HepG2 (cell line): ENCODE measurements around the gene MAP3K3. TPM values are rescaled to one million over a fixed set of nuclear protein-coding genes. Genes with fewer than 3 reads are reported as not detected.

ENCODE experiments used
- ELF3 ChIP-seq: IDR thresholded peaks from 2 replicates; pipeline ENCODE4 v1.6.1; 2016; ENCODE audit warnings: missing genetic modification reagents, missing compliant biosample characterization
- FOXJ3 ChIP-seq: sonication (generic); formaldehyde crosslinking; IDR thresholded peaks from 2 replicates; pipeline ENCODE4 v1.4.0; 2020; ENCODE audit warnings: missing genetic modification reagents, mild to moderate bottlenecking, borderline replicate concordance
- JUND ChIP-seq: sonication (generic); formaldehyde crosslinking; IDR thresholded peaks from 2 replicates; pipeline ENCODE4 v1.8.0; 2022; ENCODE audit warnings: mild to moderate bottlenecking, missing genetic modification reagents
- MIXL1 ChIP-seq: IDR thresholded peaks from 2 replicates; pipeline ENCODE4 v1.6.1; 2016
- NR2F1 ChIP-seq, 2 experiments: fragments of 450-650 bp in 1 of 2; formaldehyde crosslinking in 1 of 2; IDR thresholded peaks; 2 replicates each; pipeline versions ENCODE4 v1.5.0 to v1.6.1; 2016 to 2020; ENCODE audit warnings: mild to moderate bottlenecking in 1 of 2, missing compliant biosample characterization in 1 of 2, missing genetic modification reagents in 1 of 2, moderate library complexity in 1 of 2
- PAXIP1 ChIP-seq: sonication (generic); formaldehyde crosslinking; conservative IDR thresholded peaks from 2 replicates; pipeline ENCODE4 v1.4.0; 2020; ENCODE audit warnings: mild to moderate bottlenecking, missing genetic modification reagents, moderate library complexity
- PHF20 ChIP-seq: sonication (generic); formaldehyde crosslinking; IDR thresholded peaks from 2 replicates; pipeline ENCODE4 v1.5.0; 2020; ENCODE audit warnings: mild to moderate bottlenecking, missing genetic modification reagents
- SIX1 ChIP-seq: sonication (generic); formaldehyde crosslinking; IDR thresholded peaks from 2 replicates; pipeline ENCODE4 v1.4.0; 2020; ENCODE audit warnings: missing genetic modification reagents, borderline replicate concordance
- SP140L ChIP-seq: sonication (generic); formaldehyde crosslinking; IDR thresholded peaks from 2 replicates; pipeline ENCODE4 v1.4.0; 2020; ENCODE audit warnings: missing genetic modification reagents, borderline replicate concordance
- STAT6 ChIP-seq: sonication (generic); formaldehyde crosslinking; IDR thresholded peaks from 2 replicates; pipeline ENCODE4 v1.4.0; 2020; ENCODE audit warnings: missing genetic modification reagents, mild to moderate bottlenecking, borderline replicate concordance
- THYN1 ChIP-seq: sonication (generic); formaldehyde crosslinking; IDR thresholded peaks from 2 replicates; pipeline ENCODE4 v1.8.1; 2023; ENCODE audit warnings: low read depth, mild to moderate bottlenecking, moderate library complexity, missing genetic modification reagents, borderline replicate concordance
- ZNF230 ChIP-seq: sonication (generic); formaldehyde crosslinking; IDR thresholded peaks from 2 replicates; pipeline ENCODE4 v1.4.0; 2020; ENCODE audit warnings: mild to moderate bottlenecking, missing genetic modification reagents
- ZNF234 ChIP-seq: sonication (generic); formaldehyde crosslinking; conservative IDR thresholded peaks from 2 replicates; pipeline ENCODE4 v1.5.1; 2020; ENCODE audit warnings: mild to moderate bottlenecking, missing genetic modification reagents
- ZNF337 ChIP-seq: sonication (generic); formaldehyde crosslinking; IDR thresholded peaks from 2 replicates; pipeline ENCODE4 v1.5.1; 2020; ENCODE audit warnings: missing genetic modification reagents, low read depth, mild to moderate bottlenecking, borderline replicate concordance
- ZNF460 ChIP-seq: sonication (generic); formaldehyde crosslinking; IDR thresholded peaks from 2 replicates; pipeline ENCODE4 v1.5.1; 2020; ENCODE audit warnings: missing genetic modification reagents, mild to moderate bottlenecking, borderline replicate concordance
- ZNF556 ChIP-seq: sonication (generic); formaldehyde crosslinking; IDR thresholded peaks from 2 replicates; pipeline ENCODE4 v1.4.0; 2020; ENCODE audit warnings: mild to moderate bottlenecking, missing genetic modification reagents, borderline replicate concordance
- ZNF816 ChIP-seq: sonication (generic); formaldehyde crosslinking; IDR thresholded peaks from 2 replicates; pipeline ENCODE4 v1.8.0; 2022; ENCODE audit warnings: missing genetic modification reagents, mild to moderate bottlenecking, borderline replicate concordance
- polyA plus RNA-seq, 8 experiments: library from polyadenylated mRNA; depleted of rRNA in 3 of 8; stranded (reverse) in 7 of 8; unstranded in 1 of 8; fragments of >200 nt; fragmentation: Illumina TruSeq in 4 of 8; extraction: Trizol in 4 of 8; gene quantifications; 2 replicates each; pipeline versions ENCODE4 v1.2.1 to v1.2.3, GENCODE V29; 2011 to 2016; ENCODE audit warnings: low read depth in 4 of 8, missing spikeins in 1 of 8, mixed read lengths in 1 of 8; ENCODE audit not compliant: insufficient read depth in 1 of 8
- total RNA-seq, 5 experiments: library from RNA; depleted of rRNA; stranded (reverse); fragments of >200 nt; fragmentation: Illumina TruSeq; extraction: Trizol; gene quantifications; 2 replicates each; pipeline ENCODE4 v1.2.3, GENCODE V29; 2016; ENCODE audit warnings: low read depth in 1 of 5
- TF ChIP-seq, protein P1 (sequence below): sonication (generic); formaldehyde crosslinking; conservative IDR thresholded peaks from 2 replicates; pipeline ENCODE4 v1.8.1; 2023; ENCODE audit warnings: missing genetic modification reagents
- TF ChIP-seq, protein P2 (sequence below): sonication (generic); formaldehyde crosslinking; IDR thresholded peaks from 2 replicates; pipeline ENCODE4 v1.5.1; 2020; ENCODE audit warnings: mild to moderate bottlenecking, missing genetic modification reagents, borderline replicate concordance
- TF ChIP-seq, protein P3 (sequence below): IDR thresholded peaks from 2 replicates; pipeline ENCODE4 v1.6.1; 2012; ENCODE audit warnings: inconsistent platforms

MAP3K3 gene
- total and polyA plus RNA-seq, 2 of the 13 experiments (the other 11 are each of a cell fraction or from before 2014, with no cell fraction given): 17.7 to 21.8 TPM

DNA sequence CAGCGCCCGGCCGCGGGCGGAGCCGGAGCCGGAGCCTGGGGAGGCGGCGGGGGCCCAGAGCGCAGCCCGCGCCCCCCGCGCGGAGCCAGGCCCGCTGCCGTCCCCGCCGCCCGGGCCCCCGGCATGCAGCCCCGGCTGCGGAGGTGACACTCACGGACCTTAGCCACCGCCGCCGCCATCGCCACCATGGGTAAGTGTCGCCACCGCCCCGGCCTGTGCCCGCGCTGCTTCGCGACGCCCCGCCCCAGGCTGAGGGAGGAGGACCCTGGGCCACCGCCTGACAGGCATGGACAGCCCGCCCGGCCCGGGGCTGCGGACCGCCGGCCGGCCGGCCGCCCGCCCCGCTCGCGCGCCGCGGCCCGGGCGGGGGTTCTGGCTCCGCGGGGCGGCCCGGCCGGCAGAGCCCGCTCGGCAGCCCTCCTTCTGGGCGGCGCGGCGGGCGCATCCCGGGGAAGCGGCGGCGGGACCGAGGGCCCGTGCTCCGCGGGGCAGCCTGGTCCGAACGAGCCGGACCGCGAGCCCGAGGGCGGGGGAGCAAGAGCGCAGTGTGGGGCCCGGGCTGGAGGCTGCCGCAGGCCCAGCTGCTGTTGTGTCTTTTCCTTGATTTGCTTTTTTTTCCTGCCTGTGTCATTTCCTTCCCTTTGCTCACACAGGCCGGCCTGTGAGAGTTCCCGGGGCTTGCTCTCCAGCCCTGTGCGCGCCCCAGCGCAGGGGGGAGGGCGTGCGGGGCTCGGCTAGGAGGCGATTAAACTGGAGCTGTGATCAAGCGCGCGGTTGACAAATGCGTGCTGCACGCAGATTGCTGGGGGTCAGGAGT is 565 bp downstream of the MAP3K3 start (continued):
- TF ChIP-seq ELF3 (CRISPR knock-in tag): 0 out of 2 replicates have a peak, but pooled peaks have one; percentile 31
- no peak for TF ChIP-seq THYN1 (CRISPR knock-in tag)
- TF ChIP-seq PHF20: no peak
- TF ChIP-seq ZNF337 (CRISPR knock-in tag): no peak
- TF ChIP-seq, protein P1, sequence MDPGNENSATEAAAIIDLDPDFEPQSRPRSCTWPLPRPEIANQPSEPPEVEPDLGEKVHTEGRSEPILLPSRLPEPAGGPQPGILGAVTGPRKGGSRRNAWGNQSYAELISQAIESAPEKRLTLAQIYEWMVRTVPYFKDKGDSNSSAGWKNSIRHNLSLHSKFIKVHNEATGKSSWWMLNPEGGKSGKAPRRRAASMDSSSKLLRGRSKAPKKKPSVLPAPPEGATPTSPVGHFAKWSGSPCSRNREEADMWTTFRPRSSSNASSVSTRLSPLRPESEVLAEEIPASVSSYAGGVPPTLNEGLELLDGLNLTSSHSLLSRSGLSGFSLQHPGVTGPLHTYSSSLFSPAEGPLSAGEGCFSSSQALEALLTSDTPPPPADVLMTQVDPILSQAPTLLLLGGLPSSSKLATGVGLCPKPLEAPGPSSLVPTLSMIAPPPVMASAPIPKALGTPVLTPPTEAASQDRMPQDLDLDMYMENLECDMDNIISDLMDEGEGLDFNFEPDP (CRISPR knock-in tag): 0 out of 2 replicates have a peak, but pooled peaks have one; percentile 81
- TF ChIP-seq NR2F1 (CRISPR knock-in tag; IDR thresholded peaks at IDR 0.05): no peak
- TF ChIP-seq FOXJ3 (CRISPR knock-in tag): no peak
- no peak for TF ChIP-seq JUND
- no peak for TF ChIP-seq ZNF816 (CRISPR knock-in tag)
- TF ChIP-seq MIXL1: no peak
- no peak for TF ChIP-seq ZNF556 (CRISPR knock-in tag)
- TF ChIP-seq SP140L (CRISPR knock-in tag): no peak
- TF ChIP-seq, protein P2, sequence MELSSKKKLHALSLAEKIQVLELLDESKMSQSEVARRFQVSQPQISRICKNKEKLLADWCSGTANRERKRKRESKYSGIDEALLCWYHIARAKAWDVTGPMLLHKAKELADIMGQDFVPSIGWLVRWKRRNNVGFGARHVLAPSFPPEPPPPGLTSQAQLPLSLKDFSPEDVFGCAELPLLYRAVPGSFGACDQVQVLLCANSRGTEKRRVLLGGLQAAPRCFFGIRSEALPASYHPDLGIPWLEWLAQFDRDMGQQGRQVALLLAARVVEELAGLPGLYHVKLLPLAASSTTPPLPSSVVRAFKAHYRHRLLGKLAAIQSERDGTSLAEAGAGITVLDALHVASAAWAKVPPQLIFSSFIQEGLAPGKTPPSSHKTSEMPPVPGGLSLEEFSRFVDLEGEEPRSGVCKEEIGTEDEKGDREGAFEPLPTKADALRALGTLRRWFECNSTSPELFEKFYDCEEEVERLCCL (CRISPR knock-in tag): no peak
- TF ChIP-seq ZNF460 (CRISPR knock-in tag): no peak
- TF ChIP-seq, protein P3, sequence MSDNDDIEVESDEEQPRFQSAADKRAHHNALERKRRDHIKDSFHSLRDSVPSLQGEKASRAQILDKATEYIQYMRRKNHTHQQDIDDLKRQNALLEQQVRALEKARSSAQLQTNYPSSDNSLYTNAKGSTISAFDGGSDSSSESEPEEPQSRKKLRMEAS: peak; percentile 42
- TF ChIP-seq PAXIP1 (CRISPR knock-in tag): no peak
- TF ChIP-seq SIX1 (CRISPR knock-in tag): no peak
- TF ChIP-seq ZNF230 (CRISPR knock-in tag): no peak
- TF ChIP-seq ZNF234 (CRISPR knock-in tag): no peak
- TF ChIP-seq STAT6 (CRISPR knock-in tag): no peak
